Kidney epithelial cell (primary cell): ENCODE measurements around the gene TPX2. TPM values are rescaled to one million over a fixed set of nuclear protein-coding genes. Genes with fewer than 3 reads are reported as not detected.

Source experiments
- DNase-seq: peaks from one replicate; pipeline ENCODE4 v3.0.0-alpha.2; 2010; ENCODE audit warnings: low read depth
- H3K27me3 ChIP-seq: 2 replicates; pipeline ENCODE4 v1.6.0; 2011; ENCODE audit warnings: low read length; ENCODE audit not compliant: control insufficient read depth, insufficient read depth
- H3K36me3 ChIP-seq: 2 replicates; pipeline ENCODE4 v1.5.1; 2011; ENCODE audit warnings: low read length; ENCODE audit not compliant: control insufficient read depth, insufficient read depth
- H3K4me3 ChIP-seq: 2 replicates; pipeline ENCODE4 v1.5.1; 2011; ENCODE audit warnings: low read depth, mild to moderate bottlenecking, control low read depth, low read length
- CTCF ChIP-seq: IDR thresholded peaks from 2 replicates; pipeline ENCODE4 v1.5.1; 2011; ENCODE audit warnings: mild to moderate bottlenecking, moderate library complexity, low read length, control low read depth, inconsistent platforms; ENCODE audit not compliant: insufficient read depth, poor library complexity, severe bottlenecking
- total RNA-seq: library from RNA; depleted of rRNA; stranded (reverse); fragments of >200 nt; gene quantifications from 2 replicates; pipeline ENCODE4 v1.2.3, GENCODE V29; 2015

Gene TPX2
- total RNA-seq, 1 donor from 2014 or later, result 16.1 TPM

- H3K27me3 ChIP-seq, result no peaks in the 10 kb centered on the region
- TF ChIP-seq CTCF, result no peak
- DNase-seq, result no peak
- H3K36me3 ChIP-seq, result no peaks in the 10 kb centered on the region
- no peak overlapping the region for H3K4me3 ChIP-seq
Measured at GRCh38 chr20:31831211-31831610, 92.1 kb downstream of the TPX2 start.

DNA sequence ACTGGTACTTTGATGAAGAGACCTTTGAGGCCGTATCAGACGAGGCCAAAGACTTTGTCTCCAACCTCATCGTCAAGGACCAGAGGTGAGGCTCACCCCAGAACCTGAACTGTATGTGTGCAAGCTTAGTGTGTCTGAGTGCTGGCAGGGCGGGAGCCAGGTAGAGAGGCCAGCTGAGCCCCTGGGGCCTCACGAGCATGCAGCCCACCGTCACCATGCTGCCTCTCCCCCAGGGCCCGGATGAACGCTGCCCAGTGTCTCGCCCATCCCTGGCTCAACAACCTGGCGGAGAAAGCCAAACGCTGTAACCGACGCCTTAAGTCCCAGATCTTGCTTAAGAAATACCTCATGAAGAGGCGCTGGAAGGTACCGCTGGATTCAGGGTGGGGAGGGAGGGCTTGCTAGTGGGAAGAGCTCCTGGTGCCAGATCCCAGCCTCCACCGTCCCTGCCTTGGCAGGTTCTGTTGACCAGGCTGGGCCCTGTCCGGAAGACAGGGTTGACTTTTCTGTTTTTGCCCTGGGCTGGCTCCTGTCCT is 92.7 kb downstream of the TPX2 start:
- no peaks in the 10 kb centered on the region for H3K27me3 ChIP-seq
- H3K4me3 ChIP-seq, result no peak overlapping the region
- no peak for DNase-seq
- H3K36me3 ChIP-seq, result no peaks in the 10 kb centered on the region
- TF ChIP-seq CTCF, result no peak

DNA sequence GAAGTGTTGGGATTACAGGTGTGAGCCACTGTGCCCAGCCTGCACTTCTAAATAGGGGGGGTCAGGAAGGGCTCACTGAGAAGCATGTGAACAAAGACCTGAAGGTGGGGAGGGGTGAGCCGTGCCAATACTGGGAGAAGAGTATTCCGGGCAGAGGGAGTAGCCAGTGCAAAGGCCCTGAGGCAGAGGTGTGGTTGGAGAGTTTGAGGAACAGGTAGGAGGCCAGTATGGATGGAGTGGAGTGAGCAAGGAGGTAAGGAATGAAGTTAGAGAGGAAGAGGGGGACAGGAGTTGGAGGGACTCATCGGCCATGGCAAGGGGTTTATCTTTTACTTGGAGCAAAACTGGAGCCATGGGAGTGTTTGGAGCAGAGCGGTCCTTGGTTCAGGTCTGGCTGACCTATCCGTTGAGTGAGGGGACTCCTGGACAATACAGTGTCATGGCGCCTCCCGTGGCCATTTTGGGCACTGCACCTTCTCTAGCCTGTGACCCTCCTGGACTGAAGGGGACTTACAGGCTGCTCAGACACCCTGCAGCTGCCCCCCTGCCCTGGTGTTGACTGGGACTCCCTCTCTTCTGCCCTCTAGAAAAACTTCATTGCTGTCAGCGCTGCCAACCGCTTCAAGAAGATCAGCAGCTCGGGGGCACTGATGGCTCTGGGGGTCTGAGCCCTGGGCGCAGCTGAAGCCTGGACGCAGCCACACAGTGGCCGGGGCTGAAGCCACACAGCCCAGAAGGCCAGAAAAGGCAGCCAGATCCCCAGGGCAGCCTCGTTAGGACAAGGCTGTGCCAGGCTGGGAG is 94.2 kb downstream of the TPX2 start:
- no peak for DNase-seq
- Histone ChIP-seq H3K27me3 (no peaks in the 10 kb centered on the region), H3K36me3 (no peaks in the 10 kb centered on the region), H3K4me3 (no peak overlapping the region)
- TF ChIP-seq CTCF, result peak; percentile 86

GRCh38 chr20:31833931-31834521 is 94.9 kb downstream of the TPX2 start:
- no peak overlapping the region for H3K4me3 ChIP-seq
- TF ChIP-seq CTCF, result no peak
- H3K27me3 ChIP-seq, result no peaks in the 10 kb centered on the region
- H3K36me3 ChIP-seq, result no peaks in the 10 kb centered on the region
- no peak for DNase-seq

DNA sequence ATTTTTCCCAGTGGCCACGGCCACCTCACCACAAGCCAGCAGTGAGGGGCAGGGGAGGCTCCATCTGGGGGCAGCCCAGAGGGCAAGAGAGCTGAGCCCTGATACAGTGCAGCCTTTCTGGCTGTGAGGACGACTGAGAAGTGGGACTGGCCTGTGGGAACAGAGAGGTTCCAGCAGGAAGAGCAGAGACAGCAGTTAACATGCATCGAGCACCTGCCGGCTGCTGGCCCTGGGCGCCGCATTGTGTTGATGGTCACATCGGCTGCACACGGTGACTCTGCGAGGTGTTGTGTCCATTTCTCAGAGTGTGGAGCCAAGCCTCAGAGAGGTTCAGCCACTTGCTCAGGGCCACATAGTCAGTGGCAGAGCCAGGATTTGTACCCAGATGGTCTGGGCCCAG is 96.5 kb downstream of the TPX2 start:
- H3K36me3 ChIP-seq, result no peaks in the 10 kb centered on the region
- DNase-seq, result no peak
- TF ChIP-seq CTCF, result no peak
- no peak overlapping the region for H3K4me3 ChIP-seq
- no peaks in the 10 kb centered on the region for H3K27me3 ChIP-seq
